Ectodermal cell (in vitro differentiated cells): ENCODE measurements around the gene CYSLTR1.
"Not testable (repeated sequence)": the region's sequence is repeated elsewhere in the genome, so short reads cannot be mapped to it uniquely, and the experiment has no call there.

ENCODE experiments used
- H3K27ac ChIP-seq: 2 replicates; pipeline ENCODE4 v1.7.0; 2013; ENCODE audit warnings: mild to moderate bottlenecking, low read depth, low read length; ENCODE audit not compliant: insufficient read depth, poor library complexity, severe bottlenecking
- H3K27me3 ChIP-seq: 2 replicates; pipeline ENCODE4 v1.7.0; 2013; ENCODE audit warnings: mild to moderate bottlenecking, low read length; ENCODE audit not compliant: insufficient read depth, control insufficient read depth, poor library complexity, severe bottlenecking
- H3K36me3 ChIP-seq: one replicate; pipeline ENCODE4 v1.7.0; 2013; ENCODE audit warnings: low read length; ENCODE audit not compliant: control insufficient read depth, insufficient read depth
- H3K4me1 ChIP-seq: one replicate; pipeline ENCODE4 v1.7.0; 2013; ENCODE audit warnings: low read length; ENCODE audit not compliant: control insufficient read depth, insufficient read depth
- H3K4me3 ChIP-seq: 2 replicates; pipeline ENCODE4 v1.7.0; 2013; ENCODE audit warnings: low read depth, low read length, control low read depth; ENCODE audit not compliant: insufficient read depth
- H3K9me3 ChIP-seq: 2 replicates; pipeline ENCODE4 v1.7.0; 2013; ENCODE audit warnings: mild to moderate bottlenecking, low read length, moderate library complexity; ENCODE audit not compliant: control insufficient read depth
- WGBS, 2 experiments: methylation state at CpG; one replicate each; pipeline ENCODE4 v1.1.7; 2013; ENCODE audit warnings: missing lambda C conversion rate in 2 of 2; 5-methylcytosine and 5-hydroxymethylcytosine counted together

The CYSLTR1 gene

DNA sequence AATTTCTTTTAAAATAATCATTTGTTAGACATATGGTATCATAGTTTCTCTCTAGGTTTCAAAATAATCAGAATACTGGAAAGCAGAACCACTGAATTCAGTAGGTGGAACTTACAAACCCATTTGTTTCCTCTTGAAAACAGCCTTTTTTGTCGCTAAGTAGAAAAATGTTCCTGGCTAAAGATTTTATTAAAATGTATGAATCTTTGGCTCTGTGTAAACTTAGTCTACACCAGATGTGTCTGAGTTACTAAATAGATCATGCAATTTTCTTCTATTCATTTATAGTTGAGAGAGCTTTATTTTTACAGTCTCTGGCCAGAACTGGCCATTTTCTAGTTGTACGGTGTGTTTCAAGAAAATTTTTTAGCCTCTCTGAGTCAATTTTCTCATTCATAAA is 1.0 kb downstream of the CYSLTR1 start:
- no peaks in the 10 kb centered on the region for H3K4me1 ChIP-seq
- 100% methylated on average over 1 of the region's 2 CpGs; no CpG with 5 or more reads in 1 of the 2 experiments for WGBS, 2 experiments
- no peak overlapping the region for H3K27ac ChIP-seq

DNA sequence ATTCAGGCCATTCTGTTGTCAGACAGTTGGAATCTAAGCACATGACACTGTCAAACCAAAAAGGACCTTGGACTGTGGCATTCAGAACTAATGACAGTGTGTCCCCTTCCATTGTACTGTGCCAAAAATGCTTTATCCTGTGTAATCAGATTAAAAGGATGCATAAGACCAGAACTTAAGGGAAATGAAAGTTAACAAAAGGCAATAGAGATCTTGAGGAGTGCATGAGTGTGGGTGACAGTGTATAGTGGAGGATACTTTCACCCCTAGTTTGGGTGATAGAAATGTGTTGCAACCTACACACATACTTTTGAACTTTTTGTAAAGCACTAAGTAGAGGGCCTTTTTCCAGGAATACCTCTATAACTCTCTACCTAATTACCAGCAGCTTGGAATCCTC is 4.5 kb downstream of the CYSLTR1 start:
- H3K36me3 ChIP-seq = no peaks in the 10 kb centered on the region
- H3K4me3 ChIP-seq = no peak overlapping the region
- H3K4me1 ChIP-seq = no peaks in the 10 kb centered on the region
- no peak overlapping the region for H3K27ac ChIP-seq
- H3K27me3 ChIP-seq = no peaks in the 10 kb centered on the region
- H3K9me3 ChIP-seq = no peaks in the 10 kb centered on the region

More for the DNA sequence above, 1.0 kb downstream of the CYSLTR1 start:
- Histone ChIP-seq H3K36me3 (no peaks in the 10 kb centered on the region), H3K4me3 (no peak overlapping the region), H3K9me3 (no peaks in the 10 kb centered on the region), H3K27me3 (no peaks in the 10 kb centered on the region)

DNA sequence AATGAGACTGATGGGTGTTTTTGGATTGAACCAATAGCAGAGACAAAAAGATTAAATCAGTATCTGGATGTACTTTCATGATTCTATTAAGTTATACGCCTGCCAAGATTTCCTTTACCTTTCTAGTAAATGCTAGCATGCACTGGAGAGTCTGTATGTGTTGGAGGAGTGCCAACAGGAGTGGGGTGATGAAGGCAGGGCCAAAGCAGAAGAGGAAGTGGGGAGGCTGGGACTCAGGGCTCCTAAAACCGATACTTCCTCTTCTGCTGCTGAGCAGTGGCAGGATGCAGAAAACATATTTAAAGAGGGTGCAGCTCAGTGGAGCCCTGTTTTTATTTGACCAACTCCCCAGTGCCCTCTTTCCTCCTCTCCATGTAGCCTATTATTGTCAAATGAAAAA is 5.6 kb downstream of the CYSLTR1 start:
- Histone ChIP-seq H3K27ac (no peak overlapping the region), H3K9me3 (no peaks in the 10 kb centered on the region), H3K4me3 (no peak overlapping the region), H3K27me3 (no peaks in the 10 kb centered on the region), H3K36me3 (no peaks in the 10 kb centered on the region), H3K4me1 (no peaks in the 10 kb centered on the region)
- WGBS, 2 experiments = 98 to 100% methylated on average over 1 to 2 of the region's 2 CpGs

DNA sequence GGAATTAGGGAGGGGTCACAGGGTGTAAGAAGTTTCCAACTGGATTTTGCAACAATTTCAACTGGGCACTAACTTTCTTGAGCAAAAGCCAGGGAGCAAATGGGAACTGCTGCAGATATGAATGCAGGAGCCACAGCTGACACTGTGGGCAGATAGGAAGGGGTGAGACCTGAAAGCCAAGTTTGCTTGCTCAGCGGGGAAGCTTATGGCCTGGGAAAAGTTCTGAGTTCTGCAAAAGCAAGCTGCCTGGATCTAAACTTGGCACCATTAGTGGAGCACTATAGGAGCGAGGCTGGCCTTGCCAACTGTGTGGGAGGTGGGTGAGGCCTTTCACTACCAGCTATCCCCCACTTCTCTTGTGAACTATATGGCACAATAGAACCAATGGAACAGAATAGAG is 11.1 kb downstream of the CYSLTR1 start:
- Histone ChIP-seq H3K36me3 (no peaks in the 10 kb centered on the region), H3K4me3 (no peak overlapping the region), H3K9me3 (no peaks in the 10 kb centered on the region), H3K4me1 (no peaks in the 10 kb centered on the region), H3K27ac (no peak overlapping the region), H3K27me3 (no peaks in the 10 kb centered on the region)
- WGBS, 2 experiments = 96 to 100% methylated on average over 2 of the region's 2 CpGs

DNA sequence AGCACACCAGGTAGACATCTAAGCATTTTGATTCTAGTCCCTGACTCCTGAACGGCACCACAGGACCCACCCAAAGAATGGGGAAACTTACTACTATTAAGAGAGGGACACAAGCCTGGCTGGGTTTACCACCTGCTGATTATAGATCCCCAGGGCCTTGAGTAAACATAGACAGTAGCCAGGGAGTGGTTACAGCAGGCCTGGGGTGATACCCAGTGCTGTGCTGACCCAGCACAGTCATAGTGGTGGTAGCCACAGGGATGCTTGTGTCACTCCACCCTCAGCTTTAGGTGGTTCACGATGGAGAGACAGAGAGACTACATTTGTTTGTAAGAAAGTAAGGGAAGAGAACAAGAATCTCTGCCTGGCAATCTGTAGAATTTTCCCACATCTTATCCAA is 11.7 kb downstream of the CYSLTR1 start:
- WGBS, 2 experiments = 100% methylated on average over 2 of the region's 2 CpGs
- Histone ChIP-seq H3K9me3 (no peaks in the 10 kb centered on the region), H3K36me3 (no peaks in the 10 kb centered on the region), H3K27ac (no peak overlapping the region), H3K4me3 (no peak overlapping the region), H3K4me1 (no peaks in the 10 kb centered on the region), H3K27me3 (no peaks in the 10 kb centered on the region)

DNA sequence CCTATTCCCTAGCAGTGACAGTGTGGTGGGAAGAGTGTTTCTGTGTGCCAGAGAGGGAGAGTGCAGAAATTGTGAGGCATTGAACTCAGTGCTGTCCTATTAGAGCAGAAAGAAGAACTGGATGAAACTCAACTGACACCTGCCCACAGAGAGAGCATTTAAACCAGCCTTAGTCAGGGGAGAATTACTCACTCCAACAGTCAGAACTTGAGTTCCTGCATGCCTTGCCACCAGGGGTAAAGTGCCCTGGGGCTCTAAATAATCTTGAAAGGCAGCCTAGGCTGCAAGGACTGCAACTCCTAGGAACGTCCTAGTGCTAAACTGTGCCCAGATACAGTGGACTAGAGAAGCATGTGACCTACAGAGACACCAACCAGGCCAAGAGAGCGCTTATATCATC is 12.8 kb downstream of the CYSLTR1 start:
- Histone ChIP-seq H3K9me3 (no peaks in the 10 kb centered on the region), H3K36me3 (no peaks in the 10 kb centered on the region), H3K4me3 (no peak overlapping the region), H3K4me1 (no peaks in the 10 kb centered on the region), H3K27me3 (no peaks in the 10 kb centered on the region), H3K27ac (no peak overlapping the region)
- 78 to 86% methylated on average over 2 of the region's 2 CpGs for WGBS, 2 experiments

DNA sequence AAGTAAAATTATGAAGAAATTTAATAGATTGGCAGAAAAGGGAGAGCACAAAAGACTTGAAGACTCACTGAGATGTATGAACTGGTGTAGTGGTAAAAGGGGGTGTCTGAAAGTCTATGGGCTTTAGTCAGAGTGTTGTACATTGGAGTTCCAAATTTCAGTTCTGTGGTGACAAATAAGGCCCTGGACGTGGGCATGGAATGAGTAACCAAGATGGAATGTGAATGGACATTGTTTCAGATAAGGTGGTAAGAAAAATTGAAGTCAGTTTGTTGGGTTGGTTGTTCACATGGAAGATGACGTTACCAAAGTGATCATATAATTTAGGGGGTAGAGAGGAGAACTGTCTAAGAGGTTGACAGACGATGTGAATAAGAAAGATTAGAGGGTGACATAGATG is 13.9 kb downstream of the CYSLTR1 start:
- no peak overlapping the region for H3K4me3 ChIP-seq
- no peaks in the 10 kb centered on the region for H3K27me3 ChIP-seq
- no peak overlapping the region for H3K27ac ChIP-seq
- no peaks in the 10 kb centered on the region for H3K4me1 ChIP-seq
- no peaks in the 10 kb centered on the region for H3K36me3 ChIP-seq
- H3K9me3 ChIP-seq = no peaks in the 10 kb centered on the region
- 62 to 63% methylated on average over 3 of the region's 3 CpGs for WGBS, 2 experiments

DNA sequence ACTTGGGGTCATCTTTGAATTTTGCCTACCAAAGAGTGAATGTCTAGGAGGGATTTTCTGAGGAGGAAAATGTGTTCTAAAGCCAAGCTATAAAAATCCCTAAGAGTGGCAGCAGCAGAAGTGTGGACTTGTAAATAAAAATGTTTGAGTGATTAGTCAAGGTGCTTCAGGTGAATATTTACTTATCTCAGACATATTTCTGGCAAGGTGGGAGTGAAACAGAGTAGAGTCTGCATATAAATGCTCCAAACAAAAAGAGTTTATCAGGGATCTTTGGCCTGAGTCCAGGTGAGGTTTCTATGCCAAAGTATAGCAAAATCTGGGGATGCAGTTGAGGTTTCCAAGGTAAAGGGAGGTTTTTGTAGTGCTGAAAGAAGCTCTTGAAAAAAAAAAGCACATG is 19.7 kb downstream of the CYSLTR1 start:
- H3K27me3 ChIP-seq = no peaks in the 10 kb centered on the region
- H3K9me3 ChIP-seq = no peaks in the 10 kb centered on the region
- no peaks in the 10 kb centered on the region for H3K36me3 ChIP-seq
- H3K4me3 ChIP-seq = no peak overlapping the region
- H3K4me1 ChIP-seq = no peaks in the 10 kb centered on the region
- no peak overlapping the region for H3K27ac ChIP-seq

DNA sequence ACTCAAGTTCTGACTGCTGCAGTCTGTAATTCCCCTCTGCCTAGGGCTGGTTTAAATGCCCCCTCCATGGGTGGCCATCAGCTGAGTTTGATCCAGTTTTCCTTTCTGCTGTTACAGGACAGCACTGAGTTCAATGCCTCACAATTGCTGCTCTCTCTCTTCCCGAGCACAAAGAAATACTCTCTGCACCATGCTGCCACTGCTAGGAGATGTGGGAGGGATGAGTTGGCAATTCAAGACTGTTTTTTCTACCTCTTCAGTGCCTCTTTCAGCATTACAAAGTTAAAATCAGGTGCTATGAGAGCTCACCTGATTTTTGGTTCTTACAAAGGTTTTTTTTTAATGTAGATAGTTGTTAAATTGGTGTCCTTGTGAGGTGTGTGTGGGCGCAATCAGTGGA is 24.3 kb downstream of the CYSLTR1 start:
- Histone ChIP-seq H3K27ac (no peak overlapping the region), H3K4me3 (no peak overlapping the region), H3K4me1 (no peaks in the 10 kb centered on the region), H3K27me3 (no peaks in the 10 kb centered on the region), H3K9me3 (no peaks in the 10 kb centered on the region), H3K36me3 (no peaks in the 10 kb centered on the region)
- WGBS, 2 experiments = 80% methylated on average over 1 of the region's 2 CpGs; no CpG with 5 or more reads in 1 of the 2 experiments

DNA sequence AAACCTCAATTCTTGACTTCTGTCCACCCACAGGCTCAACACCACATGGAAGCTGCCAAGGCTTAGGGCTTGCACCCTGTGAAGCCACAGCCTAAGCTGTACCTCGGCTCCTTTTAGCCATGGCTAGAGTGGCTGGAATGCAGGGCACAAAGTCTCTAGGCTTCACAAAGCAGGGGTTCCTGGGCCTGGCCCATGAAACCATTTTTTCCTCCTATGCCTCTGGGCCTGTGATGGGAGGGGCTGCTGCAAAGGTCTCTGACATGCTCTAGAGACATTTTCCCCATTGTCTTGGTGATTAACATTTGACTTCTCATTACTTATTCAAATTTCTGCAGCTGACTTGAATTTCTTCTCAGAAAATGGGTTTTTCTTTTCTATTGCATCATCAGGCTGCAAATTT is 26.5 kb downstream of the CYSLTR1 start:
- not testable (repeated sequence) for H3K4me1 ChIP-seq, H3K27me3 ChIP-seq, H3K9me3 ChIP-seq, H3K36me3 ChIP-seq, H3K27ac ChIP-seq, H3K4me3 ChIP-seq
- WGBS, 2 experiments = 73 to 74% methylated on average over 1 of the region's 1 CpG

DNA sequence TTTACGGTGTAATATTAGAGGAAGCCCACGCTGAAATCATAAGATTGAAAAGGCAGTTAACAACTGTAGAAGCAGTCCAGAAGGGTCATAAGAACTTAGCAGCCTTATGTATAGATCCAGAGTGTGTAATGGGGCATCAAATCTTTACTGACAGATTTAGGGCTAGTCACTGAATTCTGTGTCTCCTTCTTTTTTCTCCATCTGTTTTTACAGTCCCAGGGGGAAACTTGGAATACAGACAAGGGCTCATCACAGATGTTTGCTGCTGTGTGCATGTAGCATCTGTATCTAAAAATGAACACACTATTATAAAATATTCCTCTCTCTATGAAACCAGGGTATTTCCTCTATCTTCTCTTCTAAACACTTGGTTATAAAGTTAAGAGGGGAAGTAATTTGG is 43.9 kb downstream of the CYSLTR1 start:
- H3K9me3 ChIP-seq = no peaks in the 10 kb centered on the region
- H3K27ac ChIP-seq = no peak overlapping the region
- 91 to 97% methylated on average over 2 of the region's 2 CpGs for WGBS, 2 experiments
- H3K4me3 ChIP-seq = no peak overlapping the region
- no peaks in the 10 kb centered on the region for H3K4me1 ChIP-seq
- no peaks in the 10 kb centered on the region for H3K27me3 ChIP-seq
- H3K36me3 ChIP-seq = no peaks in the 10 kb centered on the region
